ENCODE data around the gene ANKS1A.
"Not testable (repeated sequence)": the region's sequence is repeated elsewhere in the genome, so short reads cannot be mapped to it uniquely, and the experiment has no call there.

The ANKS1A gene

GRCh38 chr6:35138191-35138590 lies 249.1 kb downstream of the ANKS1A start:
- DNase-seq: not testable (repeated sequence)

GRCh38 chr6:35139470-35139869 lies 250.4 kb downstream of the ANKS1A start:
- DNase-seq: no peak

- peak; percentile 14 for DNase-seq
Measured at GRCh38 chr6:35139924-35140638, 251.0 kb downstream of the ANKS1A start.

GRCh38 chr6:35140639-35141006 lies 251.6 kb downstream of the ANKS1A start:
- no peak for DNase-seq
